GM13976 (cell line): ENCODE measurements around the gene WWOX.

Source experiments
- DNase-seq: peaks from one replicate; pipeline ENCODE4 v3.0.0; 2012; ENCODE audit warnings: low spot score
- in situ Hi-C: fragments of 300-500 bp; cut with MboI; formaldehyde crosslinking; loops from one replicate; pipeline ENCODE4 v1.12.0; 2022; ENCODE audit warnings: low sequenced_read_pairs, mixed read lengths, inconsistent platforms; ENCODE audit not compliant: unreplicated experiment
- TF ChIP-seq, protein P1 (sequence below): IDR thresholded peaks from 2 replicates; pipeline ENCODE4 v1.5.1; 2012; ENCODE audit warnings: borderline replicate concordance, mild to moderate bottlenecking; ENCODE audit not compliant: insufficient read depth; ENCODE audit errors: extremely low read depth, missing control alignments, control extremely low read depth

WWOX gene

DNA sequence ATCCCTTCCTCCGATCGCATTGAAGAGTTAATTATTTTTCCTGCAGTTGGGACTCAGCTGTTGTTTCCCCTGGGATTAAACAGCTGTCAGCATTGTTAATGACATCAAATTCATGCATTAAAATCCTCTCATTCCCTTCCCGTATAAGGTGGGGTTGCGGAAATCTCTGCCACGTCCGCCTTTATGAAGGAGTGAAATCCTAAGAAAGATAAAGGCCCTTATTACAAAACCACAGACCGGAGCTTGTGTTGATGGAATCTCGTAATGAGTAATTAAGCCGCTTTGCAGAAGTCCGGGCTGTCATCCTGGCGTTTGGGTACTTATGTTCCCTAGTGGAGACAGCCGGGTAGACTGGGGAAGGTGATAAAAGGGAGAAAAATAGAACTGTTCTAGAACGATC lies 873.5 kb downstream of the WWOX start:
- in situ Hi-C loops, result no loop called here

DNA sequence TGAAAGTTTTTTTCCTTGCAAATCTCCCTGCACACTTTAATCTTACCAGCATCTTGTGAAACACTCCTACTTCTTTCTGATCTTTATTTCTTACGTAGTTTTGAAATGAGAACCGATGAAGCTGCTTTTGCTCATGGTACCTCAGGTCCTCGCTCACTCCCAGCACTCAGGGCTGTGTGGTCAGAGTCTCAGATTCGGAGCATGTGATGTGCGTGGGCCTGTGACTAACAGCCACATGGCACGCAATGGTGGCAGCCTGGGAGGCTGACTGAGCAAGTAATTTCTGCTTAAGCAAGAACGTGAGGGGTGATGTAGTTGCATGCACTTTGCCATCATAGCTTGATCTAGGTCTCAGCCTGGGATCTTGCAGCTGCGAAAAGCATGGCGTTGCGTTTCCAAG lies 876.8 kb downstream of the WWOX start:
- TF ChIP-seq, protein P1, sequence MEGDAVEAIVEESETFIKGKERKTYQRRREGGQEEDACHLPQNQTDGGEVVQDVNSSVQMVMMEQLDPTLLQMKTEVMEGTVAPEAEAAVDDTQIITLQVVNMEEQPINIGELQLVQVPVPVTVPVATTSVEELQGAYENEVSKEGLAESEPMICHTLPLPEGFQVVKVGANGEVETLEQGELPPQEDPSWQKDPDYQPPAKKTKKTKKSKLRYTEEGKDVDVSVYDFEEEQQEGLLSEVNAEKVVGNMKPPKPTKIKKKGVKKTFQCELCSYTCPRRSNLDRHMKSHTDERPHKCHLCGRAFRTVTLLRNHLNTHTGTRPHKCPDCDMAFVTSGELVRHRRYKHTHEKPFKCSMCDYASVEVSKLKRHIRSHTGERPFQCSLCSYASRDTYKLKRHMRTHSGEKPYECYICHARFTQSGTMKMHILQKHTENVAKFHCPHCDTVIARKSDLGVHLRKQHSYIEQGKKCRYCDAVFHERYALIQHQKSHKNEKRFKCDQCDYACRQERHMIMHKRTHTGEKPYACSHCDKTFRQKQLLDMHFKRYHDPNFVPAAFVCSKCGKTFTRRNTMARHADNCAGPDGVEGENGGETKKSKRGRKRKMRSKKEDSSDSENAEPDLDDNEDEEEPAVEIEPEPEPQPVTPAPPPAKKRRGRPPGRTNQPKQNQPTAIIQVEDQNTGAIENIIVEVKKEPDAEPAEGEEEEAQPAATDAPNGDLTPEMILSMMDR, result no peak
- in situ Hi-C loops, result no loop called here
- DNase-seq, result no peak

More for the DNA sequence above, 873.5 kb downstream of the WWOX start:
- DNase-seq, result no peak
- TF ChIP-seq, protein P1, result no peak

DNA sequence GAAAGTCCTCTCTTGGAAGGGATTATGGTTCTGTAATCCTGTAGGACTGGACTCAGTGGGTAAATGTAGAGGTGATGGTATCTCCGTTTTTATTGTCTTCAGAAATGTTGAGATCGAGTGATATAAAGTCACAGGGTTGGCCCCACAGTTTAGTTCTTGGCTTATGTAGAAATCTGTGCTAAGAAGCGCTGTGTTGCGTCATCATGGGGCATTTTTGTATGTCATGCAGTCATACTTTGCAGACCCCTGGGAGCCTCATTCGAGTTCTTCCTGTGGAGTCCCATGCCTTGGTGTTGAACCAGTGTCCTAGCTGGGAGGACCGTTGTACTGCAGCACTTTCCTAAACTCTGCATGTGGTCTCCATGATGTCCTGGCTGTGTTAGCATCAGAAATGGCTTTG lies 881.4 kb downstream of the WWOX start:
- no peak for DNase-seq
- TF ChIP-seq, protein P1, result no peak
- in situ Hi-C loops, result no loop called here

DNA sequence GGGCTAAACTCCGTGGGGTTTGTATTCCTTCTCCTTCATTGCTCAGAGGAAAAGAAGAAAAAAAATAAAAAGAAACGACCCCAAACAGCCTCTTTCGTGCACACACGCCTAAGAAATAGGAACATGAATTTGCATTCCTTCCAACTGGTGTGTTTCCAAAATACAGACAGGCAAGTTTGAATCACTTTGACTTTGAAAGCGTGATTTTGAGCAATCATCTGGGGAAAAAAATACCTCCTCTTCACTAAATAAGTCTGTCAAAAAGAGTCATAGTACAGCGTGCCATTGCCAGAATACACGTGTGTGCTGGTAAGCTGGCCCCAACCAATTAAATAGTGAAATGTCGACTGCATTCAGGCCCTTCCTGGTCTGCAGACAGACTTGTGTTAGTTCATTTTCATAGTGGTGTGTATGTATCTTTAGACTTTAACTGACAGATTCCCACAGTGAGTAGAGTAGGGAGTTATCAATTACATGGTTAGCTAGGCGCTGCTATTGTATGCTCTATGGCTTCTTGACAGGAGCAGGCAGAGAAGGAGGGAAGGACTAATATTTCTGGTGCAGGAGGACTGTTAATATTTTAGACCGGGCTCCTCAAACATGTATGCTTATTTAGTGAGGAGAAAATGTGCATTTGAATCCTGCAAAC lies 882.8 kb downstream of the WWOX start:
- in situ Hi-C loops, result no loop called here
- no peak for DNase-seq
- TF ChIP-seq, protein P1, result no peak

DNA sequence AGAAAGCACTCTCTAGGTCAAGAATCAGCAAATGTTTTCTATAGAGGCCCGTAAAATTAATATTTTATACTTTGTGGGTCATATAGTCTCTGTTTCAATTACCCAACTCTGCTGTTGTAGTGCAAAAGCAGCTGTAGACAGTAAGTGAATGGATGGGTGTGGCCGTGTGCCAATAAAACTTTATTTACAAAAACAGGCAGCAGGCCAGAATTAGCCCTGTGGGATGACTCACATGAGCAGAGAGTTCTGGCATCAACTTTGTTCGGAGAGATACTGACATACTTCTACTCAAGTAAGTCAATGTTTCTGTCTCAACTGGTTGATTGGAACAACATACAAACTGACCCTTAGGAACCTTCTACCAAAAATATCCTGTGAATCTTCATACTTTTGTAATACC lies 884.9 kb downstream of the WWOX start:
- no peak for DNase-seq
- in situ Hi-C loops, result no loop called here
- TF ChIP-seq, protein P1, result no peak

DNA sequence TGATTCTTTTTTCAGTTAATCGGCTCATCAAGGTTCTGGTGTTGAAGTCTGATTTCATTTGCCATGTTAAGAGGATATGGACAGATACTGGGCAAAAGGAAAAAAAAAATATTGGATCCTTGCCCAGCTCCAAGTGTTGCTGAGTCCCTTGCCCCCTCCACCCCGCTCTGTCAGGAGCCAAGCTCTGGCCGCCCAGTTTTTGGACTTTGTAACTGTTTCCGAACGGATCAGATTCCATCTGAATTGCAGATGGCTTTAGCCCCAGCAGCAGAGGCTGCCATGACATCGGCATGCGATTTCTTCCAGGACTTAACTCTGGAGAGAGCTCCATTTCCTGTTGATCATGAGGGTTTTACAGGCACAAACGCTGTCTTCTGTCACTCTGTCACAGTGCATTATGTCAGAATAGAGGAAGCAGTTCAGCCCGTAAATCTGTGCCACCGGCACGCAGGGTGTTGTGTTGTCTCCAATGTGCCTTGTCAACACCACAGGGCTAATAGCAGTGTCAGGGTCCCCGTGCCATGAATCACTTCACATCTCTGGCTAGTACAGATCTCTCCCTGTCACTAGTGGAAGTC lies 885.5 kb downstream of the WWOX start:
- in situ Hi-C loops, result no loop called here
- TF ChIP-seq, protein P1, result no peak
- DNase-seq, result no peak
